GM18520 (cell line): ENCODE data around the gene ERVH48-1.
"Not testable (repeated sequence)": the region's sequence is repeated elsewhere in the genome, so short reads cannot be mapped to it uniquely, and the experiment has no call there.

ENCODE experiments used
- ATAC-seq: cut with Tn5 transposase; IDR thresholded peaks from one replicate; pipeline ENCODE4 v1.9.1; 2021; ENCODE audit not compliant: unreplicated experiment

Gene ERVH48-1

DNA sequence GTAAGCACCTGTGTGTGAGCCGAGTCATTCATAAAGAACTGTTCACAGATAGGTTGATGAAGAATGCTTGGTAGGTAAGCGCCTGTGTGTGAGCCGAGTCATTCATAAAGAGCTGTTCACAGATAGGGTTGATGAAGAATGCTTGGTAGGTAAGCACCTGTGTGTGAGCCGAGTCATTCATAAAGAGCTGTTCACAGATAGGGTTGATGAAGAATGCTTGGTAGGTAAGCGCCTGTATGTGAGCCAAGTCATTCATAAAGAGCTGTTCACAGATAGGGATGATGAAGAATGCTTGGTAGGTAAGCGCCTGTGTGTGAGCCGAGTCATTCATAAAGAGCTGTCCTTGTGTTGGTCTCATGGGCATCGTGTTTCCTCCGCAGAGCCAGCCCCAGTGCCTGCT, 16.9 kb downstream of the ERVH48-1 start:
- not testable (repeated sequence) for ATAC-seq

- ATAC-seq = no peak
Measured at GRCh38 chr21:42906233-42906632, 19.2 kb downstream of the ERVH48-1 start.

GRCh38 chr21:42905195-42905594, 20.2 kb downstream of the ERVH48-1 start:
- ATAC-seq = no peak

GRCh38 chr21:42903817-42904216, 21.6 kb downstream of the ERVH48-1 start:
- ATAC-seq = no peak

- no peak for ATAC-seq
Measured at GRCh38 chr21:42900446-42900845, 25.0 kb downstream of the ERVH48-1 start.

GRCh38 chr21:42892931-42893755, 32.3 kb downstream of the ERVH48-1 start, which contains the start of gene NDUFV3:
Gene NDUFV3 (plus strand): TSS chr21:42893309. CDS start chr21:42893334, 25 bp downstream.
- ATAC-seq = peak; percentile 91

GRCh38 chr21:42892582-42892930, 32.9 kb downstream of the ERVH48-1 start:
- no peak for ATAC-seq

GRCh38 chr21:42887326-42887725, 38.1 kb downstream of the ERVH48-1 start:
- ATAC-seq = no peak

DNA sequence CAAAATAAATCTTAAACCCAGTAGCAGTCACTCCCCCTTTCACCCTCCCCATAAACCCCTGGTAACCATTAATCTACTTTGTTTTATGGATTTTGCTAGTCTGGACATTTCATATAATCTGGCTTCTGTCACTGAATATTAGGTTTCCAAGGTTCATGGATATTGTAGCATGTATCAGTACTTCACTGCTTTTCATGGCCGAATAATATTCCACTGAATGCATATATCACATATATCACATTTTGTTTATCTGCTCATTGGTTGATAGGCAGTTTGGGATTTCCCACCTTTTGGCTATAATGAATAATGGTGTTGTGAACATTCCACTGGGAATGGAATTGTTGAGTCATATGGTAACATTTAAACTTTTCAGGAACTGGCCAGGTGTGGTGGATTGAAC, 41.5 kb downstream of the ERVH48-1 start:
- ATAC-seq = no peak

DNA sequence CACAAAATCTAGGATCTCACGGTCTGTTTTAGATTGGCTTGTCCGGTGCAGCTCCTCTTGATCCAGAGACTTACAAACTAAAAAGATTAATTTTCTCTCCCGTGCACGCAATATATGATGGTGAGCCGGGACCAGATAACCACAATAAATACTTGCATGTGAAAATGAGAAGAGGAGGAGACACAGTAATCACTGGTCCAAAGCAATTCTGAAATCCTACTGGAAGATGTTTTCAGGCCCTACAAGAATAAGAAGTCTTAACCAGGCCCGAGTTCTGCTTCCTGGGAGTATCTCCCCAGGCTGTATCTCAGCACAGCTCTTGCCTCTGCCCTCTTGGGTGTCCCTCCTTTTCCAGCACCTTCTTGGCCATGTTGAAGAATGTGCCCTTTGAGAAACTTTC, 45.1 kb downstream of the ERVH48-1 start:
- ATAC-seq = no peak

- peak; percentile 79 for ATAC-seq
Measured at GRCh38 chr21:42878993-42879787, 46.2 kb downstream of the ERVH48-1 start, which contains the start of gene WDR4. Gene WDR4 (minus strand): TSS chr21:42879539. CDS start chr21:42879495, 44 bp downstream.

DNA sequence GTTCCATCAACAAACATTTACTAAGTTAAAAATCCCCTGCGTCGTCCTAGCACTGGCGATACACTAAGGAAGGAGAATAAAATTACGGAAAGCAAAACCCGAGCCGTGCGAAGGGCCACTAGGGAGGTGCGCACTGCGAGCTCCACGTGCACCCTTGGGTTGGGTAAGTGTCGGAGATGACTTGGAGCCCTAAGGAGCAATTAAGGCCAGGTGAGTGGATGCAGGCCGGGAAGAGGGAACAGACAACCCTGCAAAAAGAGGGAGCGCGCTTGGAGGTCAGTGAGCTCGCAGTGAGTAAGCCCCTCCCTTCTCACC, 46.8 kb downstream of the ERVH48-1 start:
- ATAC-seq = no peak

- ATAC-seq = not testable (repeated sequence)
Measured at GRCh38 chr21:42875811-42876210, 49.6 kb downstream of the ERVH48-1 start.

DNA sequence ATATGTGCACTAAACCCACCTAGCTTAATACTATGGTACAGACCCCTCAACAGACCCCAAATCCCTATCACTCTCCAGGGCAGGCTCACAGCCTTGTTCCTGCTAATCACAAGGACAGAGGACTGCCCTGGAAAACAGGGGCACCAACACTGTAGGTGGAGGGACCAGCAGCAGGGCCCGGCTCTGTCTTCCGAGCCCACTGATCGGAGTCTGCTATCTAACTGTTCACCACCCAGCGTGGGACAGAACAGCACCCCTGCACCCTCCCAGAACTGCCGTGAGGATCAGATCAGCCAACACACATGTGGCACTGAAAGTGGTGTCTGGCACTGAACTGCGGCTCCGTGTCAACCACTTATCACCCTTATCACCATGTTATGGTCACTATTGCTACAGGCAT, 52.3 kb downstream of the ERVH48-1 start:
- ATAC-seq = no peak

DNA sequence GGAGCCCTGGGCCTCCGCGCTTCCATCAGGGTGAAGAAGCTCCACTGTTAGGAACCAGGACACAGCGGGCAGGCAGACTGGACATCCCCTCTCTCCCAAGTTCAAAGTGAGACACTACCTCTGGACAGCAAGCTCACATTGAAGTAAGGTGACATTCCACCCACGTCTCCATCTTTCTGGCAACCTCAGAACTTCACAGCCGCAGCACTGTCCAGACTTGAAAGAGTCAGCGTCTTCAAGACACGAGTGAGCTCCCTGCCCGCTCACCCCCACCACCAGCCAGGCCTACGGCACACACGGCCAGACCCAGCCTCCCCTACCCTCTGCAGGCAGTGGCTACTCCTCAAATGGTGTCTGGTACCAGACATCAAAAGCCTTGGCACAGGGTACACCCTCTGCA, 57.2 kb downstream of the ERVH48-1 start:
- ATAC-seq = no peak
